COLO668 (cell line): Measurements from ENCODE around the gene KCNIP1.

Source experiments
- DNase-seq: peaks from one replicate; lab custom pipeline; 2025; ENCODE audit not compliant: unreplicated experiment; lab: John Stamatoyannopoulos, UW

The KCNIP1 gene

DNA sequence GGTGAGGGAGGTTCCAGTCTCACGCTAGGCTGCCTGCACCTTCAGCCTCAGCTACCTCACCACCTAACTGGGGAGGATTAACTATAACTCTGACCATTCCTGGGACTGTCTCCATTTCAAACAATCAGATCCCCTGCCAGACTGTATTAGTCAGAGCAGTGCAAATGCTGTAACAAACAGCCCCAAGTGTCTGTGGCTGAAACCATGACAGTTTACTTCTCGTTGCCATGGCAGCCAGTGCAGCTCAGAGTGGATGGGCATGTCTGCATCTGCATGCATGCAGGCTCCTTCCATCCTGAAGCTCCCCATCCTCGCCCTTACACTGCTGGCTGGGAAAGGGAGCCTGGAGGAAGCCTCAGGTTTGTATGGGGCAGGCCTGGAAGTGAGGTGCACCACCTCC lies 86.7 kb downstream of the KCNIP1 start:
- DNase-seq: no peak

GRCh38 chr5:170591054-170591453 lies 87.2 kb downstream of the KCNIP1 start:
- DNase-seq: no peak

DNA sequence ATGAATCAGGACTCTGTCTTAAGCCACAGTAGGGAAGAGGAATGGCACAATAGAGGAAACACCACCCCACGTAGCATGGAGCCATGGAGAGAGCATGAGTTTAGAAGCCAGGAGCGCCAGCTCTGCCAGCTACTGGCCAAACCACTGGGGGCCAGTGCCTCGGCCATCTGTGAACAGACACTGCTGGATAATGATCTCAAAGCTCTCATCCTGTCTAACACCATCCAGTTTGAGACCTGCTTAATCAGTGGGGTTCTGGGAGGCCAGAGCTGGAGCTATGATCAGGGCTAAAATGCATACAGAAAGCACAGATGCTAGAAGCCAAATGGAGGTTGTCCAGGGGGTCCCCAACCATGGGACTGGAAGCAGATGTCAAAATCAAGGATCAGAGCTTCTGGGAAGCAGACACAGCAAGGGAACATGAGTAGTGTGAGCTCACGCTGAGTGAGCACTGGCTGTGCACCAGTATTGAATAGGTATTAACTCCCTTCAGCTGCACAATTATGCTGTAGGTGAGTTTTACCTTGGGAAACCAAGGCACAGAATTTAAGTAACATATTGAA lies 92.7 kb downstream of the KCNIP1 start:
- DNase-seq: no peak

DNA sequence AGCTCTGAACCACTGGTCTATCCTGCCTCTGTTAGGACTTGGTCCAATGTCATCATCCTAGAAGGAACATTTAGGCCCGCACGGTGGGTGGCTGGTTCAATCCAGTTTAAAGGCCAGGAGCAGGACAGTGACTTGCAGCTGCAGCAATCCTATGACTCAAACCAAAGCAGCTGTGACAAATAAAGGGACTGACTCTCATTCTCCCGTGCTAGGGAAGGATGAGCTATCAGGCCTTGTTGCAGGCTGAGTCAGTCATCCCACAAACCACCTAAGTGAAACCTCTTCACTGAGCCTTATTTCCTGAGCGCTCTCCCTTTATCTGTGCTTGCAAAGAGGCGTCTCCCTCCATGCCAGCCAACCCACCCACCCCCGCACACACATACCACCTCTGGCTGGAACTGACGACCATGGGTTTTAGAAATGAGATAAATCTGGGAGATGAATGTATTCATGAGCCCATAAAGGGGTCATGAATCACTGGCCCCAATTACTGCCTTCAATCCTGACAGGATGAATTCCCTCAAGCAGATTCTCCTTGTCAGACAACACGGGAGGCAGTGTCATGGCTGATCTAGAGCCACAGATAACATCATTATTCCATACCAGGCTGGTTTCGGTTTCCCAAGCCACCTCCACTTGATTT lies 93.4 kb downstream of the KCNIP1 start:
- no peak for DNase-seq

DNA sequence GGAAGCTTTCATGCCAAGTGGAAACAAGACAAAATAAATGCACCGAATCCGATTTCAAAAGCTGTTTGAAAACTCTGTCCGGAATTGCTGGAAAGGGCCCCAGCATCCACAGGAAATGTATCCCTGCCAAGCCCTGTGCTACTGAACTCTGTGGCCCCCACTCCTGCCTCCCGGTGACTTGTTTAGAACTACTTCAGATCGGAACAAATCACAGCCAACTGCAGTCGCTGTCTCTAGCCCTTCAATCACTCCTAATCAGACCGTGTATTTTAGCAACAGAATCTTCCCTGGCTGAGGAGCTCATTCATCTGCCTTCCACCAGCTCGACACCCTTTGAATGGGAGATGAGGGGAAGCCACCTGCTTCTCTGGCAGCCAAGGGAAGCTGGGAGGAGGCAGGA lies 94.1 kb downstream of the KCNIP1 start:
- no peak for DNase-seq

DNA sequence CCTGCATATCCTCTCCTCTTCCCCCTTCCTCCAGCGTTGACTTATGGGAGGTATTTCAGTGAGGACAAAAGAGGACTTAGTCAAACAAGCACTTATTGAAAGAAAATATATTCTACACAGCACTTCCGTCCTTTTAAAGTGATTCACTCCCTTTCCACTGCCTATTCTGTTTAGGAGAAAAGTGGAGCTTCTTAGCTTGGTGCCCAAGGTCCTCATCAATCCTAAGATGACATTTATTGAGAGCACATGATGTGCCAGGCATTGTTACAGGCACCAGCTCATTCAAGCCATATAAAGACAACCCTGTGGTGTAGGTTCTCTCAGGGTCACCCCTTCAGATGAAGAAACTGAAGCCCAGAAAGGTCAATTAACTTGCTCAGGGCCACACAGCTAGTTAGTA lies 95.9 kb downstream of the KCNIP1 start:
- no peak for DNase-seq

DNA sequence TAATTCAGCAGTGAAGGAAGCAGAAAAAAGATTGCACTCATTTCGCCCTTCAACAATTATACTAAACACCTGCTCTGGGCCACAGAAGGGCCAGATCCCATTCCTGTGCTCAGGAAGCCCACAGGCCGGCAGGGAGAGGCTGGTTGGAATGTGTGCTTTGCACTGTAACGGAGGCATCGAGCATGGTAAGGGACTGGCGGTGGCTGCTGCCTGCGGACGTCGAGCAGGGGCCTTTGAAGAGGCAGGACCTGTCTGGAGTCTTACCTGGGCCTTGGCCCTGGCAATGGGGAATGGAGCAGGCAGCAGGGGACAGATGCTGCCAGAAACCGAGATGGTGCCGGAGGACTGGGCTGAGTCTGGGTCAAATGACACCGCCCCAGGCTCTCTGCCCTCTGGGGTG lies 97.8 kb downstream of the KCNIP1 start:
- no peak for DNase-seq

DNA sequence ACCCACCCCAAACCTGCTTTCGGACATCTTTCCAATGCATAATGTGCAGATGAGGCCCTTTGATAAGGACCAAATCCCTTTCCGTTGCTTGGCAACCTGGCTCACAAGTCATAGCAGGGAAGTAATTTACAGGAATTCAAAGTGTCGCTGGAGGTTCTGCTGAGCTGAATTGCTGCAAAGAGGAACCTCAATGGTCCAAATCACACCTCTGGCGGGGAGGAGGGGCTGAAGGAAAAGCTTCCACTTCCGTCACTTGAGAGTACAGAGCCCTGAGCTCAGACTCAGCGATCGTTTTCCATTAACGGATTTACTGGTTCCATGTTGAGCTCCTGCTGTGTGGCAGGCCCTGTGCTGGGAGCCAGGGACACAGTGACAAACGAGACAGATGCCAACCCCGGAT lies 99.3 kb downstream of the KCNIP1 start:
- no peak for DNase-seq

DNA sequence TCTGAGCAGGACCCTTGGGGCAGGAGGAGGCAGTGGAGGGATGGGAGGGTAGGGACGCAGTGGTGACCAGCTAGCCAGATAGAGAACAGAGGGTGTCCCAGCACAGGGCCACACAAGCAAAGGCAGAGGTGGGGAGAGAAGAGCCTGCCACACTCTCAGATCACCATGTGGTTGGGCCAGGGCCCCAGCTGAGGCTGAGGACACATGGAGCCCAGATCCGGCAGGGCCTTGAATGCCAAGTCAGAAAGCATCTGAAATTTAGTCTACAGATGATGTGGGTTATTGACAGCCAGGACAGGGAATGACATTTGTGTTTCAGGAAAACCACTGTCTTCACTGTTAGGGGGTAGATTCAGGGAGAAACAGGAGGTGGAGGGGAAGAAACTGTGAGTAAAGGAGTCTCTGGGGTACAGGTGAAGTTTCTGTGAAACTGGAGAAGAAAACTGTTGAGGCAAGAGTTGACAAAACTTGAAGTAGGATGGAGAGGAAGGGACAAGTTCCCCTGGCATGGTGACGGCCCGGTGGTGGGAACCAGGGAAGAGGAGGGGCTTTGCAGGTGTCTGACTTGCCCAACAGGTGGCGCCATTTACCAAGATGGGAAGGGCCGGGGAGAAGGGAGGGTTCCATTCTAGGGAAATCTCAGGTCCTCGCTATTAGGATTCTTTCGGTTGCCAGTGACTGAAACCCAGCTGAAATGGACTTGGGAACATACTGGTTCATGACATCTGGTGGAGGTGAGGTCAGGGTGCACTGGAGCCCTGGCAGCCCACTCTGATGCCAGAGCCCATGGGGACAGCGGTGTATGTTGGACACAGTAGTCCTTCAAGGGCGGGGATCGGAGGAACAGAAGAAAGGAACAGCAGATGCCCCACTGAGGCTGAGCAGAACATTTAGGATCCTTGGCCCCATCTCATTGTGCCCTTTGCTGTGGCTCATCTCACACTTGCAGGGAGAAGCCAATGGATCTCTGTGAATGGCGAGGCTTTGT lies 100.1 kb downstream of the KCNIP1 start:
- DNase-seq: peak; percentile 6

- DNase-seq: no peak
These were observed 103.1 kb downstream of the KCNIP1 start for GRCh38 chr5:170606941-170607340.

GRCh38 chr5:170611449-170612090 lies 107.8 kb downstream of the KCNIP1 start:
- no peak for DNase-seq

DNA sequence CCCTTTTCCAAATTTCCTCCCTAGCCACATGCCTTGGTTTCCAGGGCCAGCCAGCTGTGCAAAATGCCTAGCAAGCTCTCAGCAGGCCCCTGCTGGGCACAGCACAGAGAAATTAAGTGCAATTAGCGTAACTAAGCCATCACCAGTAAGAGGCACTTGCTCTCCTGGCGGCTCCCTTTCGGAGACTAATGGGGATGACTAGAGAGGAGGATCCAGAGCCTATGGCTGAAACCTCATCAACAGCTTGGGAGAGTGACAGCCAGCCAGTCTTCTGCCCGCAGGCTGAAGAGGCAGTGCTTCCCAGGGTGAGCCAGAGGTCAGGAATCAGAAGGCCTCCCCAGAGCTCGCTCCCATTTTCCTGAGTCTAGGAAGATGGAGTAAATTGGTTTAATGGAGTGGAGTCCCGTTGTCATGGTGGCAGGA lies 108.4 kb downstream of the KCNIP1 start:
- no peak for DNase-seq

GRCh38 chr5:170614065-170614490 lies 110.3 kb downstream of the KCNIP1 start:
- no peak for DNase-seq

- DNase-seq: no peak
These were observed 110.9 kb downstream of the KCNIP1 start for GRCh38 chr5:170614720-170615119.

- DNase-seq: no peak
These were observed 114.0 kb downstream of the KCNIP1 start for GRCh38 chr5:170617533-170618490.

DNA sequence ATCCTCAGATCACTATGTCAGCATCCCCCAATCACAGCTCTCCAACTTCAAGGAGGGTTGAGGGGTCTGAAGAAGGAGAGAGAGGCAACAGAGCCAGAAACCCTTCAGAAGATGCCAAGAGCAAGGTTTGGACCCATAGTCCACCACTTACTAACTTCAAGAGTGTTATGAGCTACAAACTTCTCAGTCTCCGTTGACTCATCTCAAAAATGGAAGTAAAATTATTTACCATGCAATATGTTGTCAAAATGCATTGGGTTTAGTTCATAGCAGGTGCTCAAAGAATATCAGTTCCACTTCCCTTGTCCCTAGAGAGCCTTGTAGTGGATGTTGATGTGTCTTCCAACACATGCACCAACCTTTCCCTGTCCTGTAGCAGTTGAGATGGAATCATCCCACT lies 116.0 kb downstream of the KCNIP1 start:
- DNase-seq: no peak

- DNase-seq: no peak
These were observed 119.1 kb downstream of the KCNIP1 start for GRCh38 chr5:170622933-170623332.

GRCh38 chr5:170623576-170624181 lies 119.9 kb downstream of the KCNIP1 start:
- DNase-seq: peak; percentile 1

DNA sequence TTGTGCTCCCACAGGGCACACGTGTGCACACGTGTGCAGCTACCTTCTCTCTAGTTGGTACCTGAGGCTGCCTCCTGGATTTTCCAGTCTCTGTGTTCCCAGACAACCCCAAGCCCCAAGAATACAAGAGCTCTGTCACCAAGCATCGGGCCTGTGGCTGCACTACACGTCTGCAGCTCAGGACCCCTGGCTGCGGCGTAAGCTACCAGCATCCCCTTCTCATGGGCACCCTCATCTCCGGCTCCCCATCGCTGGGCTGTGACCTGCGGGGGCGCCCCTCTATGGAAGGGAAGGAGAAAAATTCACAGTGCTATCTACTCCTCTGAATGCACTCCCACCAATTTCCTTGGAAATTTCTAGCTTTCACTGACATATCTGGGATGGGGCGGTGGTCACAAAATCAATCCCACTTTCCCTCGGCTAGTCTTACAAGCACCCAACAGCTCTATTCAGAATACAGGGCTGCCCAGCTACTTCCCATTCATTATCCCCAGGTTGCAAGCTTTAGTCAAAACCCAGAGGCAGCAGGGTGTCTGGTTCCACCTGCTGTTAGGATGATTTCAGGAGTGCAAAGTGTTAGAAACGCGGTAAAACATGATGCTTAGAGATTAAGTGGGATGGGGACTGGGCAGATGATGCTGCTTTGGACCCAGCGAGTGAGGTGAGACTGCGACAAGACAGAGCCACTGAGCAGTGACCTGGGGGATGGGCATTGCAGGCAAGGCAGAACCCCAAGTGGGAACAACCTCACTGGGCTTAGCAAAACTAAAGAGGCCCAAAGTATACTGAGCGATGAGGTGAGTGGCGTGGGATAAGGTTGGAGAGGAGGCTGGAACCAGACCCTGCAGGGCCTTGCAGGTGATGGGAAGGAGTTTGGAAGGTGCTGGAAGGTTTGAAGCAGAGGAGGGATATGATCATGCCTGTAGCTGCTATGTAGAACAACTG lies 121.7 kb downstream of the KCNIP1 start:
- no peak for DNase-seq
